ENCODE measurements around the gene CLDN7.

CLDN7 gene

DNA sequence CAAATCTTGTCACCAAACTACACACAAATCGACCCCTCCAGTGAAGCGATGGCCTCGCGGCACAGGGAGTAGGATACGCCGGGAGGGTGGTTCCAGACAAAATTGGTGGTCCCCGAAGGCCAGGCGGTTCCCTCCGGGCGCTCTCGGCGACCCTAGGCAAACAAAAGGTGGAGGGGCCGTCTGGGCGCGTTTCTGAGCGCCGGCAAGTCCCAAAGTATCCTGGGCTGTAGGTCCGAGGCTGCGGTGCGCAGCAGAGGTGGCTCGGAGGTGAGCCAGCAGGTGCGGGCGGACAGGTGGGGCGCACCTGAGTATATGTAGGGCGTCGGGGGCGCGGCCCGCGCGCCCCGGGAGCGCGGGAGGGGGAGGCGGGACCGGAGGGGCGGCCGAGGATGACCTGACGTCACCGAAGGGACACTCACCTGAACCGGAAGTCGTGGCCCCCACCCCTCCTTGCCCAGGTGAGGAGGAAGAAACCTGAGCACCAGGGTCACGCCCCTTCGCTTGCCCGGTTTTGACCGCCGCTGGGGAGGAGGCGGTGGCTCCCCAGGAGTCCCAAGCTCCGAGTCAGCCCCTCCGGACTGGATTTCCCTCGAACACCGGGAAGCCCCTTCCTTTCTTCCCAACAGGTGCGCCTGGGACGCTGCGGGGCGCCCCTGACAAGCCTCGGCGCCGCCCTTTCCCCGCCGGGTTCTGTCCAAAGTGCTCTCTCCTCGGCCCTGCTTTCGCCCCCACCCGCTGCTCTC, at the start of gene CLDN7:
CLDN7 (minus strand) TSS at position 287 of the 743 bp plus-strand sequence. CDS start 435 bp downstream, outside the sequence.
- no peak for DNase-seq

- DNase-seq: no peak
Measured at GRCh38 chr17:7311110-7311705, 48.9 kb upstream of the CLDN7 start.

GRCh38 chr17:7309628-7310027, 47.4 kb upstream of the CLDN7 start:
- DNase-seq: no peak

- peak; percentile 92 for DNase-seq
Measured at GRCh38 chr17:7308625-7309433, 46.6 kb upstream of the CLDN7 start.

DNA sequence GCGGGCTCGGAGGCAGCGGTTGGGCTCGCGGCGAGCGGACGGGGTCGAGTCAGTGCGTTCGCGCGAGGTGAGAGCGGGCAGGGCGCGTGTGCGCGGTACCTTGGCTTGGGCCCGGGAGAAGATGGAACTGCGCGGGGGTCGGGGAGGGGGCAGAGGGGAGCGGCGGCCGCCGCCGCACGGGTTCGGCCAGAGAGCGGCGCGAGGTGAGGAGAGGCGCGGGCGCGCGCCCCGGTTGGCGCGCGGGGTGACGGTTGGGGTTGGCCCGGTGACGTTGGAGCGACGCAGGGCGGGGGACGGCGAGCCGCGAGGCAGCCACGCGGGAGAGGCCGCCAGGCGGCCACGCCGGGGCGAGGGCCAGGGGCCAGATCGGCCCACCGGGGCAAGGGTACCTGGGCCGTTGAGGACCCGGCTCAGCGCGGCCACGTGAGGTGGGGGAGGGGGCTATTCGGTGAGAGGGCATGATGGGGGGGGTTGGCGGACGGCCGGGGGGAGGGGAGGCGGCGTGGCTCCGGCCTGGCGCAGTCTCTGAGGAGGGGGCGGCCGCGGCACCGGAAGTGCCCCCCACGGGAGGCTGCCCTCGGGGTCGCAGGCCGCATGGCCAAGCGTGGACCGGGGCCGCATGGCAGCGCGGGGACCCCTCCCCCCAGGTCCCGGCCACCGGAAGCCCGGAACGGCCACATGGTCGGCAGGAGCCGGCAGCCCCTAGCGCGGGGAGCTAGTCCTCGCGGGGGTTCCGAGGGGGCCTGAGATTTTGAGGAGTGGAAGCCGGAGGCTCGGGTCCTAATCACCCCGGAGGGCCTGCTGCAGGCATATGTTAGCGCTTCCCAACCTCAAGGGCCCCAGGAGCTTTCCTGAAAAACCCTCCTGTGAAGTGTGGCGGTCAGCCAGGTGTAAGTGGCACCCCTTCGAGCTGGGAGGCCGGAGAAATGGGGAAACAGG, 45.7 kb upstream of the CLDN7 start:
- peak; percentile 55 for DNase-seq

DNA sequence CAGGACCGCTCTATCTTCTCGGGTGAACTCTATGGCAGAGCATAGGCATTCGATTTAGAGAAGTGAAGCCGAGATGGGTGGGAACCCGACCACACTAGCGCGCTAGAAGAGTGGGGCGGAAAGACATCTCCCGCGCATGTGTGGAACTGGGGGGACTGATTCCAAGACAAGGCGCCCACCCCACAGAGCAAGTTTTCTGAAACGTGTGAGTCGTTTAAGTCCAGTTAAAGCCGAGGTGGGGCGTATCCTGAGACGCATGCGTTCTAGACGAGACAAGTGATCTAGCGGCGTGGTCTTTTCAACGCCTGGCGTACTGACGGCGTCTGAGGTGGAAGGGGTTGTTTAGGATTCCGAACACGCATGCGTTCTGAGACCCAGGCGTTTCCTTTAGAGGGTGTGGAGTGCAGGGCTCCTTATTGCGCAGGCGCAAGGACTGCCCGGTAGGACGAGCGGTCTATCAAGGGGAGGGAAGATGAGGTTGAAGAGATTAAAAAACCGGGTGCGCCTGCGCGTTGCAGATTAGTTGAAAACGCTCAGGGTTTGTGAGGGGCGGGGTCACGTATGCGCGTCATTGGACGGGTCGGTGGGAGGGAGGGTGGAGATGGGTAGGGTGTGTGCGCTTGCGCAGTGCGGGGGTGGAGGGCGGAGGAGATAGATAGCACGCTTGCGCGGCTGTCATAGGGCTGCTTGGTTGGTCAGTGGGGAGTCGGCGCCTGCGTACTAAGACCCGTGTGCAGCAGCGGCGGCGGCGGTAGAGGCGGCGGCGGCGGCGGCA, 44.8 kb upstream of the CLDN7 start, which contains the start of gene EIF5A:
EIF5A (plus strand) TSS at position 718 of the 775 bp plus-strand sequence. CDS start 2,008 bp downstream, outside the sequence.
- peak; percentile 100 for DNase-seq

DNA sequence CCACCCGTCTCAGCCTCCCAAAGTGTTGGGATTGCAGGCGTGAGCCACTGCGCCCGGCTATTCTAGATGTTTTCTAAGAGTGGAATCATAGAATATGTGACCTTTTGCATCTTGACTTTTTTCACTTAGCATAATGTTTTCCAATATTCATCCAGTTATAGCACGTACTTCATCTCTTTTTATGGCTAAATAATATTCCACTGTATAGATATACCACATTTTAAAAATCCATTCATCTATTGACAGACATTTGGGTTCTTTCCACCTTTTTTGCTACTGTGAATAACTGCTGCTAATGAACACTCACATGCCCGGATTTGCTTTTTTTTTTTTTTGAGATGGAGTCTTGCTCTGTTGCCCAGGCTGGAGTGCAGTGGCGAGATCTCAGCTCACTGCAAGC, 41.9 kb upstream of the CLDN7 start:
- no peak for DNase-seq

GRCh38 chr17:7296189-7296861, 34.0 kb upstream of the CLDN7 start:
- DNase-seq: peak; percentile 83

- no peak for DNase-seq
Measured at GRCh38 chr17:7295230-7296180, 33.2 kb upstream of the CLDN7 start.

- peak; percentile 72 for DNase-seq
Measured at GRCh38 chr17:7294614-7295153, 32.4 kb upstream of the CLDN7 start, which contains the start of gene YBX2. Gene YBX2 (minus strand): TSS chr17:7294639. CDS start chr17:7294500, 139 bp downstream.

GRCh38 chr17:7293816-7294613, 31.7 kb upstream of the CLDN7 start:
- DNase-seq: peak; percentile 72

DNA sequence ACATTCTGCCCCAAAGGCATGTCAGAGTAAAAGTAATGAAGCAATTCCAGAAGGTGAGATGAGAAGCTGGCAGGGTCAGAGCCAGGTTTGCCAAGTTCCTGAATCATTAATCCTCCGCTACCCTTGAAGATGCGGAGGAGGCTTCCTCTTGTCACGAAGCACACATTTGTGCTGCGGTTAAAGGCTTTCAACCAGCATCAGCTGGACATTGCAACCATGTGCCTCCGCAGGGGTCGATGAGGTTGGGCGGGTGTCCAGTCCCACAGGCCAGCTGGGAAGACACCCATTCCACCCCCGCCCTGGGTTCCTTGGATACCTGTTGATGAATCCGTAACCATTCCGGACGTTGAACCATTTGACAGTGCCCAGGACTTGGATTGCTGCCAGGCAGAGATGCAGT, 30.9 kb upstream of the CLDN7 start:
- no peak for DNase-seq

DNA sequence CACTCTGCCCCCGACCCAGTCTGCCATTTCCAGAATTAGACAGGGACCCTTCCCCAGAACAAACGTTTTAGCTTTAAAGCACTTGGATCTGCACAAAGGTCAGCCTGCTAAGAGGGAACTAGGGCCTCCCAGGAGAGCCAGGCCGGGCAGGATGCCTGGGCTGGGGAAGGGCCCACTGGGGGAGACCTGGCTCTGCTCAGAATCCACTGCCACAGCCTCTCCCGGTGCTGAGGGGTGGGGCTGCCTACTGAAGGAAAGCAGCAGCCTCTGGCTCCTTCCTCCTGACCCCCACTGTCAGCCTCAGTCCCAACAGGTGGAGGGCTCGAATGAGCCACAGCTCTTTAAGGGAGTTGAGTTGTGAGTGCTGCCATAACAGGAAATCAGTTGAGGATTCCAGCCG, 30.5 kb upstream of the CLDN7 start:
- DNase-seq: no peak

- no peak for DNase-seq
Measured at GRCh38 chr17:7292194-7292593, 29.9 kb upstream of the CLDN7 start.

GRCh38 chr17:7290685-7291084, 28.4 kb upstream of the CLDN7 start:
- no peak for DNase-seq

GRCh38 chr17:7290166-7290565, 27.9 kb upstream of the CLDN7 start:
- DNase-seq: no peak

GRCh38 chr17:7289256-7290032, 27.2 kb upstream of the CLDN7 start:
- DNase-seq: no peak

DNA sequence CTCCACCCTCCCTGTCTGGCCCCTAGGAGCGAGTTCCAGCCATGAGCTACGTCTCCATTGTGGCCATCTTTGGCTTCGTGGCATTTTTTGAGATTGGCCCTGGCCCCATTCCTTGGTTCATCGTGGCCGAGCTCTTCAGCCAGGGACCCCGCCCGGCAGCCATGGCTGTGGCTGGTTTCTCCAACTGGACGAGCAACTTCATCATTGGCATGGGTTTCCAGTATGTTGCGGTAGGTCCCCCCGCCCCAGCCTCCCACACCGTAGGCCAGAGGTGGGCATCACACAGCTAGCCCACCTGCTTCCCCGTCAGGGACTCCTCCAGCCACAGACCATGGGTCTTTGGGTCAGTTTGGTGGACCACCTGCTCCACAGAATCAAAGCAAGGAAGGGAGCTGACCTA, 23.4 kb upstream of the CLDN7 start:
- DNase-seq: no peak

Measured in hematopoietic multipotent progenitor cell treated with erythropoietin and hydrocortisone succinate and interleukin-3 and kit ligand, for 8 days (in vitro differentiated cells).